22Rv1 (cell line): ENCODE results near the gene SCEL.

Experiments used
- H3K27ac ChIP-seq: fragments of 450-650 bp; 2 replicates; pipeline ENCODE4 v1.5.1; 2017
- ZFX ChIP-seq: fragments of 450-650 bp; IDR thresholded peaks from 2 replicates; pipeline ENCODE4 v1.6.1; 2017; ENCODE audit warnings: antibody characterized with exemption, borderline replicate concordance
- TF ChIP-seq, protein P1 (sequence below): fragments of 450-650 bp; IDR thresholded peaks from 2 replicates; pipeline ENCODE4 v1.5.1; 2017; ENCODE audit warnings: mild to moderate bottlenecking

Gene SCEL

DNA sequence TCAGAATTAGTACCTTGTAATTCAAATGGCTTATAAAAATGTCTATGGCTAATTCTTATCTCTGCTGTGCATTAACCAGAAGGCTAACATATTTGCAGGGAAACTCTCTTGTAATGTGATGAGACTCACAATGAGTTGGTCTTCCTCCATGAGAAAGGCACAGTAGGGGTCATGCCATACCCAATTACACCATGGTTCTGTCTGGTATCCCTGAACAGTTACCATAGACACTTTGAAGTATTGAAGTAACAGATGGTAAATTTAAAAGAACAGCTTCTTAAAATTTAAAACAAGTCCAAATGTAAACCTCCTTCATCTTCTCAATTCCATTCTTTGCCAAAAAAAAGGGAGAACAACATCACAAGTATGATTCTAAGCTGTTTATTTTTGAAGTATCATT lies 139.3 kb downstream of the SCEL start:
- no peak overlapping the region for H3K27ac ChIP-seq
- TF ChIP-seq, protein P1, sequence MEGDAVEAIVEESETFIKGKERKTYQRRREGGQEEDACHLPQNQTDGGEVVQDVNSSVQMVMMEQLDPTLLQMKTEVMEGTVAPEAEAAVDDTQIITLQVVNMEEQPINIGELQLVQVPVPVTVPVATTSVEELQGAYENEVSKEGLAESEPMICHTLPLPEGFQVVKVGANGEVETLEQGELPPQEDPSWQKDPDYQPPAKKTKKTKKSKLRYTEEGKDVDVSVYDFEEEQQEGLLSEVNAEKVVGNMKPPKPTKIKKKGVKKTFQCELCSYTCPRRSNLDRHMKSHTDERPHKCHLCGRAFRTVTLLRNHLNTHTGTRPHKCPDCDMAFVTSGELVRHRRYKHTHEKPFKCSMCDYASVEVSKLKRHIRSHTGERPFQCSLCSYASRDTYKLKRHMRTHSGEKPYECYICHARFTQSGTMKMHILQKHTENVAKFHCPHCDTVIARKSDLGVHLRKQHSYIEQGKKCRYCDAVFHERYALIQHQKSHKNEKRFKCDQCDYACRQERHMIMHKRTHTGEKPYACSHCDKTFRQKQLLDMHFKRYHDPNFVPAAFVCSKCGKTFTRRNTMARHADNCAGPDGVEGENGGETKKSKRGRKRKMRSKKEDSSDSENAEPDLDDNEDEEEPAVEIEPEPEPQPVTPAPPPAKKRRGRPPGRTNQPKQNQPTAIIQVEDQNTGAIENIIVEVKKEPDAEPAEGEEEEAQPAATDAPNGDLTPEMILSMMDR, result no peak
- TF ChIP-seq ZFX, result no peak

DNA sequence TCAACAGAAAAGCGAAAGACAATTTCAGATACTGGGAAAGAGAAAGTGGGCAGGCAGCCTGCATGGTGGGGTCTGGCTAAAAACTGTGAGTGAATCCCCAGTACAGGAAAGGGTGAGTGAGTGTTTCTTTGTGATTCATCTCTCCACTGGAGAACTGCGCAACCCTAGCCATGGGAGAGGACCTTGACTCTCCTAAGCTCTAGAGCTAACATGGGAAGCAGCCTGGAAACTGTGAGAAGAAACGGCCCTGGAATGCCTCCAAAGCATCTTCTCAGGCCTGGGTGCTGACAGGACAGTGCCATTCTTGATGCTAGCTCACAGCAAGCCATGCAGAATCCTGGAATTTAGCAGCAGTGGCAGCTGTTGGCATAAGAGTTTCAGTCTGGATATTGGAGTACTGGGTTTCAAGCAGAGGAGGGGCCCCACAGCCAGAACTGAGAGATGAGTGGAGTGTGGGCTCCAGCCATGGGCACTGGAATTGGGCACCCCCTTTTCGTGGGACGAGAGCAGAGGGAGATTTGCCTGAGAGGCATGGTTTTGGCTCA lies 143.3 kb downstream of the SCEL start:
- TF ChIP-seq, protein P1, result no peak
- TF ChIP-seq ZFX, result no peak
- no peak overlapping the region for H3K27ac ChIP-seq

DNA sequence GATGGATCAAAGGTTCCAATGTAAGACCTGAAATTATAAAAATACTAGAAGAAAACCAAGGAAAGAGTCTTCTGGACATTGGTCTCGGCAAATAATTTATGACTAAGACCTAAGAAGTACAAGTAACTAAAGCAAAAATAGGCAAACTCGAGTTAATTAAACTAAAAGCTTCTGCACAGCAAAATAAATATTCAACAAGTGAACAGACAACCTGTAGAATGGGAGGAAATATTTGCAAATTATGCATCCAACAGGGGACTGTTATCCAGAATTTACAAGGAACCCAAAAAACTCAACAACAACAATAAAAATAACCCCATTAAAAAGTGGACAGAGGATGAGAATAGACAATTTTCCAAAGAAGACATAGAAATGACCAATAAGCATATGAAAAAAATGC lies 152.3 kb downstream of the SCEL start:
- TF ChIP-seq ZFX, result no peak
- TF ChIP-seq, protein P1, result no peak
- H3K27ac ChIP-seq, result no peak overlapping the region

GRCh38 chr13:77691871-77692270 lies 156.4 kb downstream of the SCEL start:
- no peak overlapping the region for H3K27ac ChIP-seq
- TF ChIP-seq, protein P1, result no peak
- no peak for TF ChIP-seq ZFX

DNA sequence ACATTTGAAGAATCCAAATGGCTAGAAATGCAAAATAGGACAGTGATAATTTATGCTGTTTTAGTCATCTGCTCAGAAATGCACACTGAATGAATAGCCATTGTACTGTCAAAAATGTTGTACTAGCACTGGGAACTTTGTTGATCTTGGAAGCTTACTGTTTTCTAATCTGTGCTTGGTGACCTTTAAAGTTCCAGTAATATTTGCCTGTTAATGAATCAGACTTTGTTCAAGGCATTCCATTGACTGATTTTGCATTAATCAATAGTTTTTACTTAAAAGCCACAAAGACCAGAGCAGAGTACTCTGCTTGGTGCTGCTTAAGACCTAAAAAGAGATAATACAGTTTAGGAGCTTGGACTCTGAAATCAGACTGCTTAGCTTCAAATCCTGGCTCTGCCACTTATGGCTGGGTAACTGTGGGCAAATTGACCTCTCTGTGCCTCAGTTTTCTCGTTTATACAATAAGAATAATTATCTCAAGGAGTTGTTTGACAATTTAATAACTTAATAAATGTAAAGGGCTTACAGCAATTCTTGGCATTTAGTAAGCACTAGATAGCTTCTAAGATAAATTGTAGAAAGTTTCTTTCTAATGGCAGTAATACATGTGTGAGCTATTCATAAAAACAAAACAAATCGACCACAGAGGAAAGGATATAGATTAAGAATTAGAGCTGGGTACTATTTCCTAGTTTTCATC lies 157.4 kb downstream of the SCEL start:
- TF ChIP-seq, protein P1, result no peak
- TF ChIP-seq ZFX, result no peak
- H3K27ac ChIP-seq, result no peak overlapping the region

GRCh38 chr13:77693449-77693940 lies 158.0 kb downstream of the SCEL start:
- no peak overlapping the region for H3K27ac ChIP-seq
- TF ChIP-seq ZFX, result no peak
- TF ChIP-seq, protein P1, result no peak
